Measurements from ENCODE around the gene NAPA. TPM values are rescaled to one million over a fixed set of nuclear protein-coding genes. Genes with fewer than 3 reads are reported as not detected.

The NAPA gene
- total and polyA plus RNA-seq, 2 of the 13 experiments (the other 11 are each of a cell fraction or from before 2014, with no cell fraction given), result 32.6 to 65.9 TPM

GRCh38 chr19:47514151-47514868 is 553 bp downstream of the NAPA start (continued):
- TF ChIP-seq NR2C2 (CRISPR knock-in tag; IDR thresholded peaks at IDR 0.05; ENCODE audit: borderline replicate concordance), result no peak
- TF ChIP-seq ARNT2 (CRISPR knock-in tag; IDR thresholded peaks at IDR 0.05; ENCODE audit: low read depth), result no peak; the same call in 1 of the 2 replicates
- TF ChIP-seq, protein P1, sequence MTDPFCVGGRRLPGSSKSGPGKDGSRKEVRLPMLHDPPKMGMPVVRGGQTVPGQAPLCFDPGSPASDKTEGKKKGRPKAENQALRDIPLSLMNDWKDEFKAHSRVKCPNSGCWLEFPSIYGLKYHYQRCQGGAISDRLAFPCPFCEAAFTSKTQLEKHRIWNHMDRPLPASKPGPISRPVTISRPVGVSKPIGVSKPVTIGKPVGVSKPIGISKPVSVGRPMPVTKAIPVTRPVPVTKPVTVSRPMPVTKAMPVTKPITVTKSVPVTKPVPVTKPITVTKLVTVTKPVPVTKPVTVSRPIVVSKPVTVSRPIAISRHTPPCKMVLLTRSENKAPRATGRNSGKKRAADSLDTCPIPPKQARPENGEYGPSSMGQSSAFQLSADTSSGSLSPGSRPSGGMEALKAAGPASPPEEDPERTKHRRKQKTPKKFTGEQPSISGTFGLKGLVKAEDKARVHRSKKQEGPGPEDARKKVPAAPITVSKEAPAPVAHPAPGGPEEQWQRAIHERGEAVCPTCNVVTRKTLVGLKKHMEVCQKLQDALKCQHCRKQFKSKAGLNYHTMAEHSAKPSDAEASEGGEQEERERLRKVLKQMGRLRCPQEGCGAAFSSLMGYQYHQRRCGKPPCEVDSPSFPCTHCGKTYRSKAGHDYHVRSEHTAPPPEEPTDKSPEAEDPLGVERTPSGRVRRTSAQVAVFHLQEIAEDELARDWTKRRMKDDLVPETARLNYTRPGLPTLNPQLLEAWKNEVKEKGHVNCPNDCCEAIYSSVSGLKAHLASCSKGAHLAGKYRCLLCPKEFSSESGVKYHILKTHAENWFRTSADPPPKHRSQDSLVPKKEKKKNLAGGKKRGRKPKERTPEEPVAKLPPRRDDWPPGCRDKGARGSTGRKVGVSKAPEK (CRISPR knock-in tag; IDR thresholded peaks at IDR 0.05; ENCODE audit: borderline replicate concordance), result no peak
- TF ChIP-seq ZNF225 (CRISPR knock-in tag; IDR thresholded peaks at IDR 0.05), result 0 out of 2 replicates have a peak, but pooled peaks have one; percentile 27
- no peak for TF ChIP-seq KLF6 (CRISPR knock-in tag; IDR thresholded peaks at IDR 0.05)
- no peak for TF ChIP-seq ZBTB1 (CRISPR knock-in tag; IDR thresholded peaks at IDR 0.05; ENCODE audit: borderline replicate concordance)
- 0 out of 2 replicates have a peak, but pooled peaks have one; percentile 27 for TF ChIP-seq ZNF776 (CRISPR knock-in tag; IDR thresholded peaks at IDR 0.05)
- TF ChIP-seq, protein P2, sequence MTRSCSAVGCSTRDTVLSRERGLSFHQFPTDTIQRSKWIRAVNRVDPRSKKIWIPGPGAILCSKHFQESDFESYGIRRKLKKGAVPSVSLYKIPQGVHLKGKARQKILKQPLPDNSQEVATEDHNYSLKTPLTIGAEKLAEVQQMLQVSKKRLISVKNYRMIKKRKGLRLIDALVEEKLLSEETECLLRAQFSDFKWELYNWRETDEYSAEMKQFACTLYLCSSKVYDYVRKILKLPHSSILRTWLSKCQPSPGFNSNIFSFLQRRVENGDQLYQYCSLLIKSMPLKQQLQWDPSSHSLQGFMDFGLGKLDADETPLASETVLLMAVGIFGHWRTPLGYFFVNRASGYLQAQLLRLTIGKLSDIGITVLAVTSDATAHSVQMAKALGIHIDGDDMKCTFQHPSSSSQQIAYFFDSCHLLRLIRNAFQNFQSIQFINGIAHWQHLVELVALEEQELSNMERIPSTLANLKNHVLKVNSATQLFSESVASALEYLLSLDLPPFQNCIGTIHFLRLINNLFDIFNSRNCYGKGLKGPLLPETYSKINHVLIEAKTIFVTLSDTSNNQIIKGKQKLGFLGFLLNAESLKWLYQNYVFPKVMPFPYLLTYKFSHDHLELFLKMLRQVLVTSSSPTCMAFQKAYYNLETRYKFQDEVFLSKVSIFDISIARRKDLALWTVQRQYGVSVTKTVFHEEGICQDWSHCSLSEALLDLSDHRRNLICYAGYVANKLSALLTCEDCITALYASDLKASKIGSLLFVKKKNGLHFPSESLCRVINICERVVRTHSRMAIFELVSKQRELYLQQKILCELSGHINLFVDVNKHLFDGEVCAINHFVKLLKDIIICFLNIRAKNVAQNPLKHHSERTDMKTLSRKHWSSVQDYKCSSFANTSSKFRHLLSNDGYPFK (CRISPR knock-in tag; IDR thresholded peaks at IDR 0.05; ENCODE audit: borderline replicate concordance), result no peak
- no peak for TF ChIP-seq NCOR1 (IDR thresholded peaks at IDR 0.05; ENCODE audit: borderline replicate concordance, low read length)
- no peak for TF ChIP-seq ZFP37 (CRISPR knock-in tag; IDR thresholded peaks at IDR 0.05; ENCODE audit: borderline replicate concordance)
- no peak for TF ChIP-seq SOX6 (IDR thresholded peaks at IDR 0.05)
- no peak for TF ChIP-seq SOX6 (CRISPR knock-in tag; IDR thresholded peaks at IDR 0.05)
- TF ChIP-seq ZNF589 (CRISPR knock-in tag; conservative IDR thresholded peaks at IDR 0.05), result no peak
- TF ChIP-seq, protein P3, sequence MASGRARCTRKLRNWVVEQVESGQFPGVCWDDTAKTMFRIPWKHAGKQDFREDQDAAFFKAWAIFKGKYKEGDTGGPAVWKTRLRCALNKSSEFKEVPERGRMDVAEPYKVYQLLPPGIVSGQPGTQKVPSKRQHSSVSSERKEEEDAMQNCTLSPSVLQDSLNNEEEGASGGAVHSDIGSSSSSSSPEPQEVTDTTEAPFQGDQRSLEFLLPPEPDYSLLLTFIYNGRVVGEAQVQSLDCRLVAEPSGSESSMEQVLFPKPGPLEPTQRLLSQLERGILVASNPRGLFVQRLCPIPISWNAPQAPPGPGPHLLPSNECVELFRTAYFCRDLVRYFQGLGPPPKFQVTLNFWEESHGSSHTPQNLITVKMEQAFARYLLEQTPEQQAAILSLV (CRISPR knock-in tag; IDR thresholded peaks at IDR 0.05; ENCODE audit: borderline replicate concordance), result 0 out of 2 replicates have a peak, but pooled peaks have one; percentile 69
- peak; percentile 28; the same call in 1 of the 2 replicates for TF ChIP-seq ZNF274 (CRISPR knock-in tag; IDR thresholded peaks at IDR 0.05)
